ENCODE measurements around the gene NT5C2. TPM values are rescaled to one million over a fixed set of nuclear protein-coding genes. Genes with fewer than 3 reads are reported as not detected.

The NT5C2 gene
- total RNA-seq, 4 donors from 2014 or later, result 39.6 to 86.5 (median 50.7) TPM

- H3K9me3 ChIP-seq, result no peaks in the 10 kb centered on the region
- no peak overlapping the region for H3K4me3 ChIP-seq
- H3K27me3 ChIP-seq, result no peaks in the 10 kb centered on the region
- DNase-seq, result no peak
- TF ChIP-seq, protein P1, sequence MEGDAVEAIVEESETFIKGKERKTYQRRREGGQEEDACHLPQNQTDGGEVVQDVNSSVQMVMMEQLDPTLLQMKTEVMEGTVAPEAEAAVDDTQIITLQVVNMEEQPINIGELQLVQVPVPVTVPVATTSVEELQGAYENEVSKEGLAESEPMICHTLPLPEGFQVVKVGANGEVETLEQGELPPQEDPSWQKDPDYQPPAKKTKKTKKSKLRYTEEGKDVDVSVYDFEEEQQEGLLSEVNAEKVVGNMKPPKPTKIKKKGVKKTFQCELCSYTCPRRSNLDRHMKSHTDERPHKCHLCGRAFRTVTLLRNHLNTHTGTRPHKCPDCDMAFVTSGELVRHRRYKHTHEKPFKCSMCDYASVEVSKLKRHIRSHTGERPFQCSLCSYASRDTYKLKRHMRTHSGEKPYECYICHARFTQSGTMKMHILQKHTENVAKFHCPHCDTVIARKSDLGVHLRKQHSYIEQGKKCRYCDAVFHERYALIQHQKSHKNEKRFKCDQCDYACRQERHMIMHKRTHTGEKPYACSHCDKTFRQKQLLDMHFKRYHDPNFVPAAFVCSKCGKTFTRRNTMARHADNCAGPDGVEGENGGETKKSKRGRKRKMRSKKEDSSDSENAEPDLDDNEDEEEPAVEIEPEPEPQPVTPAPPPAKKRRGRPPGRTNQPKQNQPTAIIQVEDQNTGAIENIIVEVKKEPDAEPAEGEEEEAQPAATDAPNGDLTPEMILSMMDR (IDR thresholded peaks at IDR 0.05), result no peak
- TF ChIP-seq POLR2A (IDR thresholded peaks at IDR 0.05), result no peak
- H3K36me3 ChIP-seq, result peaks cover 3 to 96% (median 4%) of the 10 kb centered on the region in 3 donors
- no peak overlapping the region for H3K27ac ChIP-seq
- no peaks in the 10 kb centered on the region for H3K4me1 ChIP-seq
Measured at GRCh38 chr10:103096130-103096529, 96.9 kb downstream of the NT5C2 start.

GRCh38 chr10:103095005-103095404 lies 98.1 kb downstream of the NT5C2 start:
- no peaks in the 10 kb centered on the region for H3K4me1 ChIP-seq
- no peak overlapping the region for H3K27ac ChIP-seq
- H3K9me3 ChIP-seq, result no peaks in the 10 kb centered on the region
- H3K27me3 ChIP-seq, result no peaks in the 10 kb centered on the region
- DNase-seq, result no peak
- H3K36me3 ChIP-seq, result peaks cover 3 to 96% (median 4%) of the 10 kb centered on the region in 3 donors
- H3K4me3 ChIP-seq, result no peak overlapping the region
- no peak for TF ChIP-seq POLR2A (IDR thresholded peaks at IDR 0.05)
- TF ChIP-seq, protein P1 (IDR thresholded peaks at IDR 0.05), result no peak

- Histone ChIP-seq H3K4me3 (no peak overlapping the region), H3K27me3 (no peaks in the 10 kb centered on the region), H3K36me3 (peaks cover 3 to 96% (median 4%) of the 10 kb centered on the region in 3 donors), H3K9me3 (no peaks in the 10 kb centered on the region), H3K27ac (no peak overlapping the region), H3K4me1 (no peaks in the 10 kb centered on the region)
- no peak for DNase-seq
- TF ChIP-seq, protein P1 (IDR thresholded peaks at IDR 0.05), result no peak
- no peak for TF ChIP-seq POLR2A (IDR thresholded peaks at IDR 0.05)
Measured at GRCh38 chr10:103090911-103091310, 102.2 kb downstream of the NT5C2 start.

DNA sequence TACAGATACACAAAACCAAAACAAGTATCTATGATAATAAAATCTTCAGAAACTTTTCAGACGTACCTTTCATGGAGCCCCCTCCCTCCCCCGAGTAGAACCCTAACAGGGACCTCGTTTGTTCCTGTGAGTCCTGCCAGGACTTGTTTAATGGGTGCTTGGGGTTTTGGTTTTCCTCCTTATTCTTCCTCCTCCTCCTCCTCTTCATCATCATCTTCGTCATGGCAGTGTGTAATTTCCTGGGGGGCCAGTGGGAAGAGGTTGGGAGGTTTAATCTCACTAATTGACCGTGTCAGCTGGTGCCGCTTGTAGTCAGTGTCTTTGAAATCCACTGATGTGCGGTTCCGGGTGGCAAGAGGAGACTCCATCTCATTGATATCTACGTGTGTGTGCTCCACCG lies 103.6 kb downstream of the NT5C2 start:
- Histone ChIP-seq H3K36me3 (peaks cover 3 to 94% (median 4%) of the 10 kb centered on the region in 3 donors), H3K9me3 (no peaks in the 10 kb centered on the region), H3K4me1 (no peaks in the 10 kb centered on the region), H3K27ac (no peak overlapping the region), H3K27me3 (no peaks in the 10 kb centered on the region), H3K4me3 (no peak overlapping the region)
- TF ChIP-seq POLR2A (IDR thresholded peaks at IDR 0.05), result no peak
- TF ChIP-seq, protein P1 (IDR thresholded peaks at IDR 0.05), result no peak
- no peak for DNase-seq

DNA sequence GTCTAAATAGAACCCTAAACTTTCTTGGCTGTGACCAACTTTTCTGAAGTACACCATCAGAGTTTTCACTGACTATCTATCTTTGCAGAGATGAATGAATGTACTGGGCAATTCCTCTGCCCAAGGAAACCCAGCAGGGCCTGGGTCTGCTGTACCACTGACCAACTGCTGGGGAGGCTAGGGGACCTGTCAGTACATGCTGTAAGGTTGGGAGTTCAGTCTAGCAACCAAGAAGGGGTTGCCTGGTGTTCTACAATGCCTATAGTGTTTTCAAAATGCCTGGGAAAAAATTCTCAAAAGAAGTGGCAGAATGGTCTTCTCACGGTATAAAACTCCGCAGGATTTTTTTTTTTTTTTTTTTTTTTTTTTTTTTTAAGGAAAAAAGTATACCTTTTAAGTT lies 106.3 kb downstream of the NT5C2 start:
- Histone ChIP-seq H3K4me3 (no peak overlapping the region), H3K36me3 (peaks cover 0 to 72% (median 4%) of the 10 kb centered on the region in 3 donors), H3K9me3 (no peaks in the 10 kb centered on the region), H3K4me1 (no peaks in the 10 kb centered on the region), H3K27me3 (no peaks in the 10 kb centered on the region), H3K27ac (no peak overlapping the region)
- no peak for TF ChIP-seq POLR2A (IDR thresholded peaks at IDR 0.05)
- TF ChIP-seq, protein P1 (IDR thresholded peaks at IDR 0.05), result no peak
- DNase-seq, result no peak

- H3K36me3 ChIP-seq, result peaks cover 0 to 67% (median 0%) of the 10 kb centered on the region in 3 donors
- TF ChIP-seq, protein P1 (IDR thresholded peaks at IDR 0.05), result no peak
- TF ChIP-seq POLR2A (IDR thresholded peaks at IDR 0.05), result no peak
- no peak overlapping the region for H3K4me3 ChIP-seq
- no peak for DNase-seq
- H3K4me1 ChIP-seq, result no peaks in the 10 kb centered on the region
- H3K9me3 ChIP-seq, result no peaks in the 10 kb centered on the region
- no peak overlapping the region for H3K27ac ChIP-seq
- no peaks in the 10 kb centered on the region for H3K27me3 ChIP-seq
Measured at GRCh38 chr10:103086261-103086660, 106.8 kb downstream of the NT5C2 start.
